WTC11 (cell line): ENCODE measurements around the gene CGB5.
"Not testable (repeated sequence)": the region's sequence is repeated elsewhere in the genome, so short reads cannot be mapped to it uniquely, and the experiment has no call there.

Experiments
- CTCF ChIP-seq: fragments of 200-600 bp; IDR thresholded peaks from 2 replicates; pipeline ENCODE4 v1.8.0; 2022; ENCODE audit warnings: antibody characterized with exemption
- NFYB ChIP-seq: sonication (generic); formaldehyde crosslinking; conservative IDR thresholded peaks from 2 replicates; pipeline ENCODE4 v1.8.0; 2022; ENCODE audit warnings: low read depth, missing genetic modification reagents
- RELA ChIP-seq: sonication (generic); formaldehyde crosslinking; IDR thresholded peaks from 2 replicates; pipeline ENCODE4 v1.8.1; 2022; ENCODE audit warnings: missing genetic modification reagents, mild to moderate bottlenecking, borderline replicate concordance
- TF ChIP-seq, protein P1 (sequence below): fragments of 250-450 bp; sonication (Bioruptor Pico); IDR thresholded peaks from 2 replicates; pipeline ENCODE4 v1.9.0; 2021; ENCODE audit warnings: mild to moderate bottlenecking
- TF ChIP-seq, protein P2 (sequence below): sonication (generic); formaldehyde crosslinking; IDR thresholded peaks from 2 replicates; pipeline ENCODE4 v1.8.0; 2022; ENCODE audit warnings: mild to moderate bottlenecking, missing genetic modification reagents

GRCh38 chr19:49036815-49037214 is 6.8 kb upstream of the CGB5 start, which contains the start of gene CGB1:
- peak; percentile 91 for TF ChIP-seq CTCF
- not testable (repeated sequence) for TF ChIP-seq RELA, NFYB (CRISPR knock-in tag)
- TF ChIP-seq, protein P1, sequence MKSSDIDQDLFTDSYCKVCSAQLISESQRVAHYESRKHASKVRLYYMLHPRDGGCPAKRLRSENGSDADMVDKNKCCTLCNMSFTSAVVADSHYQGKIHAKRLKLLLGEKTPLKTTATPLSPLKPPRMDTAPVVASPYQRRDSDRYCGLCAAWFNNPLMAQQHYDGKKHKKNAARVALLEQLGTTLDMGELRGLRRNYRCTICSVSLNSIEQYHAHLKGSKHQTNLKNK (CRISPR knock-in tag): not testable (repeated sequence)
- TF ChIP-seq, protein P2, sequence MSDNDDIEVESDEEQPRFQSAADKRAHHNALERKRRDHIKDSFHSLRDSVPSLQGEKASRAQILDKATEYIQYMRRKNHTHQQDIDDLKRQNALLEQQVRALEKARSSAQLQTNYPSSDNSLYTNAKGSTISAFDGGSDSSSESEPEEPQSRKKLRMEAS (CRISPR knock-in tag): not testable (repeated sequence)
